Measurements from ENCODE around the gene PLA2G15.
"Not testable (repeated sequence)": the region's sequence is repeated elsewhere in the genome, so short reads cannot be mapped to it uniquely, and the experiment has no call there.

Gene PLA2G15

DNA sequence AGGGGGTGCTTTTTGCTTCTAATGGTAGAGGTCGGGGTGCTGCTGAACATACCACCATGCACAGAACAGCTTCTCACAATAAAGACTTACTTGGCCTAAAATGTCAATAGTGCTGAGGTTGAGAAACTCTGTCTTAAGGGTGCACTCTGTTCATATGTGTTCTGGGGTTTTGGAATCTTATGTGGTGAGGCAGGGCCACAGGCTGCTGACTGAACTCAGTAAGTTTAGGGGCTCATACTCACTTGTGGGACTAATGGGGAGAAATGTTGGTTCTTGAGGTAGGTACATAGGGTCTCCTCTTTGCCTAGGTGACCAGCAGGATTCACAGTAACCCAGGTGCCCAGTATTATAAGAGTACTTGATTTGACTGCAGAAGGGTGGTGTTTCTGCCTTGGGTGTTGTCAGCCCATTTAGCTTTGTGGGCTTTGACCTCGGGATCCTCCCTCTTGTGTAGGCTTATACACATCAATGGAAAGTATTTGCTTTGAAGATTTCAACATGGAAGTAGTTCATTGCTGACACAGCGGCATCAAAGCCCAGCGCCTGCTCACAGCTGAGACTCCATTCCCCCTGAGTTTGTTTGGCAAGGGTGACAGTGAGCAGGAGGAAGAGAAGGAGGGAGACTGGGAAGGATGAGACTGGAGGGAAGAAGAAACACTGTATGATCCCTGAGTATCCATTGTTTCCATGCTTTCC, 36.3 kb downstream of the PLA2G15 start:
- no peak for DNase-seq

DNA sequence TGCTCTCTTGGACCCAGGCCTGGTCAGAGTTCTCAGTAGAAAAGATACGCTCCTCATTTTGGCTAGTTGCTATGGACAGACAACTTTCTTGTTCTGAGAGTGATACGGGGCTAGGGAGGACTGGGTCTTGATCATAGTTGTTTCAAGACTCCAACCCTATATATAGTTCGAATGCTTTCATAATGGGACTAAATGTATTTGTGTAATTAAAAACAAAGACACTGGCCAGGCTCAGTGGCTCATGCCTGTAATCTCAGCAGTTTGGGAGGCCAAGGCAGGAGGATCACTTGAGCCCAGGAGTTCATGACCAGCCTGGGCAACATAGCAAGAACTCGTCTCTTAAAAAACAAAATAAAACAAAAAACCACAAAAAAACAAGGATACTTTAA, 36.9 kb downstream of the PLA2G15 start:
- no peak for DNase-seq

DNA sequence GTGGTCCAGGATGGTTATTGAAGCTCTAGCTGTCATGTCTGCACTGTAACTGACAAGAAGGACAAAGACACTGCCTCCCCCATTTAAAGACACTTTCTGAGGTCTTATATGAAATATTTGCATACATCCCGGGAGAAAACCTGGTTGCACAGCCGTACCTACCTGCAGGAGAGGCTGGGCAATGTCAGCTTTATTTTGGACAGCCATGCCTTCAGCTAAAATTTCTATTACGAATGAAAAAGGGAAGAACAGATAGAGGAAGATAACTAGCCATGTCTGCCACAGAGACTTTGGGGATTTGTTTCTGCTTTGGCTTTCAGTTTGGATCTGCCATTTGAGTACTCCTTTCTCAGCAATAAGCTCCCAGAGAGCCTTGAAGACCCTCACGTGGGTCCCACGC, 38.2 kb downstream of the PLA2G15 start:
- no peak for DNase-seq

DNA sequence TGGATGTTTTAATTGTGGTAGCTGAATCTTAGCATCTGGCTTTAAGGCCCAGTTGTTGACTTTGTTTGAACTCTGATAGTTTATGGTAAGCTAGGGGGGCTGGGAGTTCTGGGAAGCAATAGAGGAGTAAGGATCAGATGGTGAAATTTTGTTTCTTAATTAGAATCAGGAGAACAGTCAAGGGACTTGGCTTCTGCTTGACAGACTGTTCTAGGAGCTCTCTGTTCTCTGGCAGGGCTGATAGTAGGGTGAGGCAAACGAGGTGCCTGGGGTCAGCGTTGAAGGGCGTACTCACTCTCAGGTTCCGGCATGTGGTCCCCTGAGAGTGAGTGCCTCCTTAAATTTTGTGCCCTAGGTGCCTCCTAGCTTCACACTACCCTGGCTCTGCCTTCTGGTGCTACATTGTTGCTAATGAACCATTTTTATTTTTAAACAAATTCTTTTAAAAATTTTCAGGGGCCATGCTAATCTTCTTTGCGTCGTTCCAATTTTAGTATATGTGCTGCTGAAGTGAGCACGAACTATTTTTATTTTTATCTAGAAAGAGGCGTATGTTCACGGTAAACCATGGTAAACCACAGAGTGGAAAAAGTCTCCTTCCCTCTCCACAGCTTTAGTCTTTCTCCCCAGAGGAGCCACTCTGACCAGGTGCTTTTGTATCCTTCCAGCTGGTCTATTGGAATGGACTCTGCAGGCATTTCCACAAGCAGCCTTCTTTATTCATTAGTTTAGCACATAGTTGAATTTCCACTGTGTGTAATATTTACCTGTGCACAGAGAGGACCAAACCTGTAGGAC, 38.8 kb downstream of the PLA2G15 start:
- no peak for DNase-seq

DNA sequence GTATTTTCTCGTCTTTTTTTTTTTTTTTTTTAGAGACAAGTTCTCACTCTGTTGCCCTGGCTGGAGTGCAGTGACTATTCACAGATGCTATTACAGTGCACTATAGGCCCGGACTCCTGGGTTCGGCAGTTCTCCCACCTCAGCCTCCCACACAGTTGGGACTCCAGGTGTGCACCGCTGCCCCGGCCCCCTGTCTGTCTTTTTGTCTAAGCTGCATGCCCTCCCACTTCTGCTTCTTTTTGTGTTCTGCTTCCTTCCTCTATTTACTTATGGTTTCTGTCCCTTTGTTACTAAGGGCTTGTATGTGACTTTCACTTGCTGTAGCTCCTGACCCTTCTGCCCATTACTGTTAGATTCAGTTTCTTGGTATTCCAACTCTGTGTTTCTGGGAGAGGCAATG, 39.7 kb downstream of the PLA2G15 start:
- DNase-seq: no peak

DNA sequence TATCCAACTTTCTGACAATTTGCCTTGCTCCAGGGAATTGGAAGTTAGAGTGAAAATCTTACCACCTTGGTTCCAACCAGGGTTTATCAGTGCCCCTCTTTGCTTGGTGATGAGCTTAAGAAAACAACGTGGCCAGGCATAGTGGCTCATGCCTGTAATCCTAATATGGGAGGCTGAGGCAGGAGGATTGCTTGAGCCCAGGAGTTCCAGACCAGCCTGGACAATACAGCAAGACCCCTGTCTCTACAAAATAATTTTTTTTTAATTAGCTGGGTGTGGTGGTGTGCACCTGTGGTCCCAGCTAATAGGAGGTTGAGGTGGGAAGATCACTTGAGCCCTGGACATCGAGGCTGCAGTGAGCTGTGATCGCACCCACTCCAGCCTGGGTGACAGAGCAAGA, 40.5 kb downstream of the PLA2G15 start:
- DNase-seq: no peak

GRCh38 chr16:68286153-68287074, 41.2 kb downstream of the PLA2G15 start:
- DNase-seq: no peak

DNA sequence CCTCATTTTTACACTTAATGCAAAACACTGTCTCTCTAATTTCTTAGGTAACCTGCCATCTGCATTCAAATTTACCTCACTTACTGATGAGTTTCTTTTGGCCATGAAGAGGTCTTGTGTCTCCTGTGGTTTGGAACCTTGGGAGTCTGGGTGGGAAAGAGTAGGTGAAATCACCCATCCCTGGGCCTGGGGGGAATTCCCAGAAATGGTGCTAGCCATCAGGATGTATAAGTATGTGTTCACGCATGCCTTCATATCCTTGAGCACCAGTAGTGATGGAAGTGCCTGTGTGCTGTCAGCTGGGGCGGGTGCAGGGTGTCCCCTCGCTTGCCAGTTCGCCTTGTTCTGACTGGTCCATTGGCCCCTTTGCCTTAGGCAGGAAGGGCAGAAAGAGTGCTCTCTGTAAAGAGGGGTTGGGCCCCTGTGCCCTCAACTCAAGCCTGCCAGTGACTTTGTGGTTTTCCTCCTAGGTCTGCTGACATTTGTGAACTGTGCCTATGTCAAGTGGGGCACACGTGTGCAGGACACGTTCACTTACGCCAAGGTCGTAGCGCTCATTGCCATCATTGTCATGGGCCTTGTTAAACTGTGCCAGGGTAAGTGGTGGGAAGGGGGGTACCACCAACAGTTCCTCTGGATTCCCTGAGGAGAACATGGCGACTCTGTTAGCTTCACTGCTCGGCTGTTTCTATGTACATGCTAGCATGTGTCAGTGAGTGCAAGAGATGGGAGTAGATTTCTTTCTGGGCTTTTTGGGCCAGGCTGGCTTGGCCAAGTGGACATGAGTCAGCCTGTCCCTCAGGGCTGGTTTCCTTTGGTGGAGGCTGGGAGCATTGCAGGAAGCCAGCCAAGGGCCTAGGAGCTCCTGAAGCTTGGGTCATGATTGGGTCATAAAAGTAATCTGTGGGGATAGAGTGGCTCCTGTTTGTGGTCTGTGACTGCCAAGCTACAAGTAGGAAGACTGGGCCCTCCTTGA, 42.4 kb downstream of the PLA2G15 start:
- DNase-seq: peak; percentile 95

DNA sequence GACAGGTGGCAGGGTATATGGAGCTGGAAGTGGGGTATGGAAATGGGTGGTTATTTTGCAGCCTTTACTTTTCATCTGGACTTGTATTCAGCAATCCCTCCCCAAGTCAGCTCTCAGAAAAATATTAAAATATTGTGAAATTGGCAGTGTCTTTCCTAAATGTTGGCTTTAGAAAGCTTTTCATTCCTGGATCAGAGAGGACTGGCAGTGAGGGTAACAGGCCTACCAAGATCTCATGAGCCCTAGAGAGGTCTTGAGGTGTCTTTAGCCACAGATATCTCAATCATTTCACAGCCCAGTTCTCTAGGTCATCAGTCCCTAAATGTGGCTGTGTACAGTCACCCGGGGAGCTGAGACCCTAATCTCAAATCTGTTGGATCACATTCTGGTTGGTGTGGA, 43.1 kb downstream of the PLA2G15 start:
- no peak for DNase-seq

GRCh38 chr16:68288796-68289195, 43.6 kb downstream of the PLA2G15 start:
- not testable (repeated sequence) for DNase-seq

DNA sequence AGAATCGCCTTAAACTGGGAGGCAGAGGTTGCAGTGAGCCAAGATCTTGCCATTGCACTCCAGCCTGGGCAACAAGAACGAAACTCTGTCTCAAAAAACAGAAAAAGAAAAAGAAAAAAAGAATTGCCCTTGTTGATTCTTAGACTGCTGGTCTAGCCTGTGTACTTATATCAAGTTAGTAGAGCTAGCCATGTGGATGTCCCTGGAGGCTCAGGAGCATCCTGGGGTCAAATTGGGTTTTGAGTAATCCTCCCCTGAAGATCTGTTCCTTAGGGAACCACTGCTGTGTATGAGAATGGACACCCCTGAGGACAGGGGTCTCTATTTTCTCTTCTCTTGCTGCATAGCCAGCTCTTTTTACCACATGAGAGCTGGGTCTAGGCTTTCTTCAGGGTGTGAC, 44.0 kb downstream of the PLA2G15 start:
- DNase-seq: no peak

DNA sequence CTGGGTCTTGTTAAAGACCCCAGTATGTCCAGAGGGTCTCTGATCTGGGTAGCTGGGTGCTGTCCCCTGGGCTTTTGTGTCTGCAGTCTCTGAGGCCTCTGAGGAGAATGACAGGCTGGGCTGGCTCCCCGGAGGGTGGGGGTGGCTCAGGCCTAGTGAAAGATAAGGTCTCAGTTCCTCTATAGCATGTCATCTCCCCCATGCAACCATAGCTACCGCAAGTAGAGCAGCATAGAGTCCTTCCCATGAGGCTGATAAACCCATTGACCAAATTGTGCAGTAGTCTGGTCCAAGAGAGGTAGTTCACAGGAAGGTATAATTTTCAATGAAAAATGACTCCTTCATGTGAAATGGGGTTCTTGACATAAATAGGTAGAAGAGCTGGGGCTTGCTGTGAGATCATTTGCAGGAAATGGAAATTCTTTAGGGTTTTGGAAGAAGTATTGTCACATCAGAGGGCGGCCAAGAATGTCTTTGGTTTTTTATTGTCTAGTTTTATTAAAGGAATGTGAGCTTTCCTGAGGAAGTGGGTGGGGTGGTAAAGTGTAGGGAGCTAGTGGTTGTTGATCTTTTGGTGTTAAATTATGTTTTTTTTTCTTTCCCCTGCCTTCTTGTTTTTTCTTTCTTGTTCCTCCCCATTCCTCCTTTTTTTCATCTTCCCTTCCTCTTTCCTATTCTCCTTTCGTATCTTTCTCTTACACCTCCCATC, 44.6 kb downstream of the PLA2G15 start:
- peak; percentile 60 for DNase-seq

DNA sequence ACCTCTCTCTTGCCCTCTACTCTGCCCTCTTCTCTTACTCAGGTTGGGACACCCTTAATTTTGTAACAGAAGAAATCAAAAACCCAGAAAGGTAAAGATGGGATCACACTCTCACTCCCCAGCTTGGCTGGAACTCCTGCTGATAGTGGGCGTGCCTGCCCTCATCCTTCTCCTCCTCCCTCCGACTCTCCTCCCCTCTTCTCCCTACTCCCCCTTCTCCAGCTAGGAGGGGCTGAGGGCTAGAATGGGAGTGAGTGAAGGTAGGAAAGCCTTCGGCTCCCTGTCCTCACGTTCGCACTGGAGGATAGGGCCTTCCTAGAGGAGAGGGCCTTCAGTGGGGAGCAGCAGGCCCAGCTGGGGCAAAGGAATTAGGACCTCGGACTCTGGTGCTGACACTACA, 45.3 kb downstream of the PLA2G15 start:
- DNase-seq: no peak

DNA sequence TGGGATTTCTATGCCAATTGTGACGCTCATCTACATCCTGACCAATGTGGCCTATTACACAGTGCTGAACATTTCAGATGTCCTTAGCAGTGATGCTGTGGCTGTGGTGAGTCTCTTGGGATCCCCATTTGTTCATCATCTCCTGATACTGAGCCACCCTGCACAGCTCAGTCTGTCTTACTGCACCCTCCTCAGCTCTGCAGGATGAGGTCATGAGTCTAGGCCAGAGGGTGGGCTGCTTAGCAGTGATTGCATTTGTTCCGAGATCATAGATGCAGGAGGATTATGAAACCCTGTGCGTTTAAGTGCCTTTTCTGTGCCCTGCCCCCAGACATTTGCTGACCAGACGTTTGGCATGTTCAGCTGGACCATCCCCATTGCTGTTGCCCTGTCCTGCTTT, 46.1 kb downstream of the PLA2G15 start:
- DNase-seq: no peak

DNA sequence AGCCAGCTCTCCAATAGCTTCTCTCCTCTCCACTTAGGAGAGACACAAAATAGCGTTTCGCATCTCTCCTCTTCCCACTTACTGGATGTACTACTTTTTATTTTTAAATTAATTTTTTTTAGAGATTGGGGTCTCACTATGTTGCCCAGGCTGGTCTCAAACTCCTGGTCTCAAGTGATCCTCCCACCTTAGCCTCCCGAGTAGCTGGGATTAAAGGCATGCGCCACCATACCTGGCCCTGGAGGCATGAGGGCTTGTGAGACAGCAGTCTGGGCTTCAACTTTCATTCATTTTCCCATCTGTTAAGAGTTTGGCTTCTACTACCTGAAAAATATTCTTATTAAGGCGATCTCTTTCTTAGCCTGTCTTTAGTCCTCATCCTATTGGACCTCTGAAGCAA, 47.3 kb downstream of the PLA2G15 start:
- DNase-seq: no peak

DNA sequence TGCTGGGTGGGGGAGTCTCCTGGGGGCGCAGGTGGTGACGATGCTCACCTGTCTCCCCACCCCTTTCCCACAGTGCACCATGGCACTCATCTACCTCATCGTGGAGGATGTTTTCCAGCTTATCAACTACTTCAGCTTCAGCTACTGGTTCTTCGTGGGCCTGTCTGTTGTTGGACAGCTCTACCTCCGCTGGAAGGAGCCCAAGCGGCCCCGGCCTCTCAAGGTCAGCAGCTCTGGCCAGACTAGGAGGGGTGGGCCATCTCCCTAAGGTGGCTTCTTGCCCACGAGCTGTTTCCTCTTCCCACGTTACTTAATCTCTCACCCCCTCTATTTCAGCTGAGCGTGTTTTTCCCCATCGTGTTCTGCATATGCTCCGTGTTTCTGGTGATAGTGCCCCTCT, 51.1 kb downstream of the PLA2G15 start:
- DNase-seq: no peak

- no peak for DNase-seq
Observed at GRCh38 chr16:68296693-68297092, 51.5 kb downstream of the PLA2G15 start.

GRCh38 chr16:68297908-68298307, 52.7 kb downstream of the PLA2G15 start:
- peak; percentile 18 for DNase-seq

DNA sequence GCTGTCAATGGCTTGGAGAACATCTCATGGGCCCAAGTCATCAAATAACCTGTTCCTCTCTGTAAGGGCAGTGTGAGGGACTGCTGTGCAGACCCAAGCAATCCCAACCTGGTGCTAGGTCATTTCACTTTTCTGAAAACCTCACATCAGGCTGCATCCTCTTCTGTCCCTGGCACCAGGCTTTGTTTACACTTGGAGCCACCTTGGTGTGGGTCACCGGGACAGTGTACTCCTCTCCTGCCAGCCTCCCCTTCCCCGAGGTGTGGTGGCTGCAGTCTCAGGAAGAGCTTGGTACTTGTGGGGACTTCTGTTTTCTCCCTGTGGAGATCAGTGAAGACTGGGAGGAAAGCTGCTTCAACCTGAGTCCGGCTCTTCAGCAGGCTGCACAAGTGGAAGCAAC, 53.1 kb downstream of the PLA2G15 start:
- DNase-seq: no peak

GRCh38 chr16:68298907-68299561, 53.9 kb downstream of the PLA2G15 start:
- peak; percentile 83 for DNase-seq
